ENCODE measurements around the gene PHLPP1. TPM values are rescaled to one million over a fixed set of nuclear protein-coding genes. Genes with fewer than 3 reads are reported as not detected.

Gene PHLPP1
- total and polyA plus RNA-seq, 9 of the 15 experiments (the other 6 are each of a cell fraction or from before 2014, with no cell fraction given): 0.56 to 9.0 (median 4.5) TPM

DNA sequence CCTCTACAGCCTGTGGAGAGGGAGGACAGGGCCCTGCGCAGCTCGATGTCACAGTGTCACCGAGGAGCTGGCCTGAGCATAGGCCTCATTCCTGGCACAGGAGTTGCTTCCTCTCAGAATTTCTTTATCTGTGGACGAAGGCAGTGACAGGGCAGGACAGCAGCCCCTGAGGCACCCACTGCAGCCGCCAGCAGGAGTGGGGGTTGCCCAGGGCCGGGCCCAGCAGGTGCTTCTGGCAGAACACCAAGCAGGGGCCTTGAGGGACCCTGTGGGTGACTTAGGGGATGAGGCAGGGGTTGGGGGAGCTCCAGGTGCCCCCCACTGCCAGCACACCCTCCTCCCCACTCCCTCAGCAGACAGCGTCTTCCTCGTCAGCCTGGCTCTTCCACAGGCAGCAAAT, 290.0 kb downstream of the PHLPP1 start:
- intact Hi-C loops (cut with micrococcal nuclease): no loop called here
- H3K4me3 ChIP-seq: no peak overlapping the region
- ATAC-seq (no peak), FAIRE-seq (no peak), DNase-seq (ENCODE audit: extremely low read depth in 1 of 4, low spot score in 3 of 4) (no peak)
- no TSS peak for BruUV-seq (replicated peaks)
- H3K9me3 ChIP-seq (replicated peaks; ENCODE audit: control insufficient read depth, insufficient read depth, low read depth, low read length): no peaks in the 10 kb centered on the region
- in situ Hi-C loops (cut with MboI): loop anchor here (25.0 kb wide), 1 partner anchor 832 kb away; no protein-coding TSS in a partner anchor
- no peak overlapping the region for H3K9ac ChIP-seq (ENCODE audit: insufficient read depth in 1 of 2, low read depth in 2 of 2, low read length in 2 of 2)
- ChIA-PET POLR2A (no interaction called here), CTCF (ENCODE audit: low intra/inter-chr PET ratio) (no interaction called here)
- H3K9me1 ChIP-seq (ENCODE audit: control insufficient read depth, insufficient read depth, low read length): no peaks in the 10 kb centered on the region
- H3K4me2 ChIP-seq (ENCODE audit: insufficient read depth, low read length): no peak overlapping the region
- H3K36me3 ChIP-seq (ENCODE audit: control insufficient read depth, insufficient read depth, low read length): no peaks in the 10 kb centered on the region
- TF ChIP-seq YY1 (IDR thresholded peaks at IDR 0.05; ENCODE audit: borderline replicate concordance in 1 of 3, control insufficient read depth in 1 of 3, extremely low read depth in 1 of 3, insufficient read depth in 3 of 3, insufficient read length in 1 of 3, insufficient replicate concordance in 2 of 3, low read depth in 1 of 3, low read length in 2 of 3): no peak
- TF ChIP-seq YBX1 (IDR thresholded peaks at IDR 0.05): no peak
- peaks cover 0 to 4% of the 10 kb centered on the region in 2 experiments; a peak in 3 of 5 replicates for H3K4me1 ChIP-seq (replicated peaks in 1 of 2; ENCODE audit: control insufficient read depth in 2 of 2, insufficient read depth in 2 of 2, low read length in 2 of 2)
- H2AFZ ChIP-seq (ENCODE audit: low read depth, low read length): no peak overlapping the region
- no peaks in the 10 kb centered on the region for H3K79me2 ChIP-seq (ENCODE audit: control insufficient read depth, insufficient read depth, low read length)
- no peaks in the 10 kb centered on the region for H4K20me1 ChIP-seq (replicated peaks; ENCODE audit: control insufficient read depth, insufficient read depth, low read length)
- H3K27ac ChIP-seq (ENCODE audit: extremely low read depth, low read depth, low read length): no peak overlapping the region
- H3K27me3 ChIP-seq (ENCODE audit: control insufficient read depth in 2 of 2, insufficient read depth in 2 of 2, low read length in 2 of 2): peaks cover 0 to 5% of the 10 kb centered on the region in 2 experiments; a peak in 1 of 5 replicates
- WGBS (ENCODE audit: insufficient coverage, low coverage, missing lambda C conversion rate): 60% methylated on average over 3 of the region's 8 CpGs

DNA sequence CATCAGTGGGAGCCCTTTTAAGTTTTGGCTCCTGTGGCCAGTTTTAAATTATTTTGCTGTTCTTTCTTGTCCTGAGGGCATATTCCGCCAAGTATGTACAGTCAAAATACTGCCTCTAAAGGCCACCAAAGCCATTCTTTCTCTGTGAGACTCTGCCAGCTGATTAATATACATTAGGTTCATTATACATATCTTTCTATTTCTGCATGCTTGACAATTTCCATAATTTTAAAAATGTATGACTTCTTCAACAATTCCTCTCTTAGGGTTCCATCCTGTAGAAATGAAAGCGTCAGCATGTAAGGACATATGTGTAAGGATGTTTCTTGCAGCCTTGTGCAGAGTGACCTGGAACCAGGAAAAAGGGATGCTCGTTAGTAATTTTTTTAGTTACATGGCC, 291.9 kb downstream of the PHLPP1 start:
- Histone ChIP-seq H3K36me3 (ENCODE audit: control insufficient read depth, insufficient read depth, low read length) (no peaks in the 10 kb centered on the region), H3K4me3 (no peak overlapping the region), H3K9ac (ENCODE audit: insufficient read depth in 1 of 2, low read depth in 2 of 2, low read length in 2 of 2) (no peak overlapping the region), H3K79me2 (ENCODE audit: control insufficient read depth, insufficient read depth, low read length) (no peaks in the 10 kb centered on the region), H3K9me1 (ENCODE audit: control insufficient read depth, insufficient read depth, low read length) (no peaks in the 10 kb centered on the region), H2AFZ (ENCODE audit: low read depth, low read length) (no peak overlapping the region), H3K27me3 (ENCODE audit: control insufficient read depth in 2 of 2, insufficient read depth in 2 of 2, low read length in 2 of 2) (peaks cover 0 to 5% of the 10 kb centered on the region in 2 experiments; a peak in 1 of 5 replicates), H4K20me1 (replicated peaks; ENCODE audit: control insufficient read depth, insufficient read depth, low read length) (no peaks in the 10 kb centered on the region), H3K4me1 (replicated peaks in 1 of 2; ENCODE audit: control insufficient read depth in 2 of 2, insufficient read depth in 2 of 2, low read length in 2 of 2) (peaks cover 0 to 4% of the 10 kb centered on the region in 2 experiments; a peak in 3 of 5 replicates), H3K4me2 (ENCODE audit: insufficient read depth, low read length) (no peak overlapping the region), H3K9me3 (replicated peaks; ENCODE audit: control insufficient read depth, insufficient read depth, low read depth, low read length) (no peaks in the 10 kb centered on the region), H3K27ac (ENCODE audit: extremely low read depth, low read depth, low read length) (no peak overlapping the region)
- no TSS peak for BruUV-seq (replicated peaks)
- no peak for DNase-seq (ENCODE audit: extremely low read depth in 1 of 4, low spot score in 3 of 4)
- FAIRE-seq: no peak
- in situ Hi-C loops (cut with MboI) (loop anchor here (25.0 kb wide), 1 partner anchor 830 kb away; no protein-coding TSS in a partner anchor), intact Hi-C loops (cut with micrococcal nuclease) (no loop called here)
- no peak for TF ChIP-seq ZNF134 (CRISPR knock-in tag; conservative IDR thresholded peaks at IDR 0.05)
- 21% methylated on average over 2 of the region's 3 CpGs for WGBS (ENCODE audit: insufficient coverage, low coverage, missing lambda C conversion rate)
- ChIA-PET CTCF (ENCODE audit: low intra/inter-chr PET ratio) (no interaction called here), POLR2A (no interaction called here)
- no peak for ATAC-seq
